CD4-positive, alpha-beta T cell treated with Interleukin-2 at 100 ng/mL for 4 hours (primary cell): ENCODE data around the gene CUL1.
"Not testable (repeated sequence)": the region's sequence is repeated elsewhere in the genome, so short reads cannot be mapped to it uniquely, and the experiment has no call there.

Experiments used
- DNase-seq: peaks from one replicate; pipeline ENCODE4 v3.0.0-alpha.2; 2020; ENCODE audit warnings: low spot score

Gene CUL1

GRCh38 chr7:148697256-148698006 is 1.3 kb upstream of the CUL1 start:
- peak; percentile 54 for DNase-seq

- DNase-seq, result peak; percentile 22
Observed at GRCh38 chr7:148698007-148698396, 701 bp upstream of the CUL1 start.

GRCh38 chr7:148699024-148699781 is 500 bp downstream of the CUL1 start:
- peak; percentile 42 for DNase-seq

GRCh38 chr7:148699782-148700629 is 1.3 kb downstream of the CUL1 start:
- no peak for DNase-seq

GRCh38 chr7:148700661-148701064 is 2.0 kb downstream of the CUL1 start:
- peak; percentile 47 for DNase-seq

GRCh38 chr7:148701414-148701813 is 2.7 kb downstream of the CUL1 start:
- no peak for DNase-seq

GRCh38 chr7:148702876-148703670 is 4.4 kb downstream of the CUL1 start:
- DNase-seq, result no peak

- not testable (repeated sequence) for DNase-seq
Observed at GRCh38 chr7:148703671-148703962, 4.9 kb downstream of the CUL1 start.

- no peak for DNase-seq
Observed at GRCh38 chr7:148704189-148704588, 5.5 kb downstream of the CUL1 start.

- DNase-seq, result no peak
Observed at GRCh38 chr7:148704970-148705369, 6.3 kb downstream of the CUL1 start.

GRCh38 chr7:148706368-148706767 is 7.7 kb downstream of the CUL1 start:
- DNase-seq, result no peak

- no peak for DNase-seq
Observed at GRCh38 chr7:148708026-148708885, 9.6 kb downstream of the CUL1 start.

- DNase-seq, result no peak
Observed at GRCh38 chr7:148709014-148709413, 10.3 kb downstream of the CUL1 start.

- DNase-seq, result not testable (repeated sequence)
Observed at GRCh38 chr7:148710426-148710825, 11.7 kb downstream of the CUL1 start.

GRCh38 chr7:148711191-148712102 is 12.7 kb downstream of the CUL1 start:
- no peak for DNase-seq

GRCh38 chr7:148712678-148713329 is 14.1 kb downstream of the CUL1 start:
- DNase-seq, result no peak

- DNase-seq, result no peak
Observed at GRCh38 chr7:148714498-148714897, 15.8 kb downstream of the CUL1 start.

- DNase-seq, result no peak
Observed at GRCh38 chr7:148715027-148715426, 16.3 kb downstream of the CUL1 start.

GRCh38 chr7:148717266-148717793 is 18.6 kb downstream of the CUL1 start:
- DNase-seq, result no peak
